B cell (primary cell): ENCODE measurements around the gene C3orf22.
"Not testable (repeated sequence)": the region's sequence is repeated elsewhere in the genome, so short reads cannot be mapped to it uniquely, and the experiment has no call there.

Experiments used
- CTCF ChIP-seq: fragments of 200-600 bp; IDR thresholded peaks from one replicate; pipeline ENCODE4 v1.8.0; 2022; ENCODE audit warnings: antibody characterized with exemption, mild to moderate bottlenecking
- EZH2 ChIP-seq: IDR thresholded peaks from 2 replicates; pipeline ENCODE4 v1.6.1; 2012; ENCODE audit warnings: borderline replicate concordance, low read depth, mild to moderate bottlenecking, moderate library complexity, low read length; ENCODE audit not compliant: insufficient read depth, poor library complexity, severe bottlenecking

- not testable (repeated sequence) for TF ChIP-seq CTCF, EZH2
Measured at GRCh38 chr3:126534716-126535115, 24.0 kb downstream of the C3orf22 start.
